Measurements from ENCODE around the gene KDSR.

Gene KDSR

DNA sequence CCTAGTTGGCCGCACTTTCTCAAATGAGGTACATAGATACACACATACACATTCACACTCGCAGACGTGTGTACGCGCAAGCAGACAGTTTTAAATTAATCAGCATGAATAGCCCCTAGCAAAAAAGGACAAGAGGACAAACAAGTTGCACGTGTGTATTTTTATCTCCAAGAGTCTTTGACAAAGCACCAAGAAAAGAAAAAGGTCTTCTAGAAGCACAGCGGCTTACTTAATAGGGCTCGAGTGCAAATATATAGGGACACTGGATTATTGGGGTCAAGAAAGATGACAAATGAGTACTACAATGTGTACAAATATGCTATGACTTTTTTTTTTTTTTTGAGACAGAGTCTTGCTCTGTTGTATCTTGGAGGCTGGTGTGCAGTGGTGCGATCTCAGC lies 45.7 kb downstream of the KDSR start:
- Histone ChIP-seq H3K4me3 (replicated peaks; ENCODE audit: insufficient read depth, low read length) (peak overlapping the region; percentile 58), H3K27me3 (ENCODE audit: insufficient read depth, poor library complexity, severe bottlenecking) (no peaks in the 10 kb centered on the region), H3K27ac (replicated peaks) (peak overlapping the region; percentile 96)
- TF ChIP-seq, protein P1, sequence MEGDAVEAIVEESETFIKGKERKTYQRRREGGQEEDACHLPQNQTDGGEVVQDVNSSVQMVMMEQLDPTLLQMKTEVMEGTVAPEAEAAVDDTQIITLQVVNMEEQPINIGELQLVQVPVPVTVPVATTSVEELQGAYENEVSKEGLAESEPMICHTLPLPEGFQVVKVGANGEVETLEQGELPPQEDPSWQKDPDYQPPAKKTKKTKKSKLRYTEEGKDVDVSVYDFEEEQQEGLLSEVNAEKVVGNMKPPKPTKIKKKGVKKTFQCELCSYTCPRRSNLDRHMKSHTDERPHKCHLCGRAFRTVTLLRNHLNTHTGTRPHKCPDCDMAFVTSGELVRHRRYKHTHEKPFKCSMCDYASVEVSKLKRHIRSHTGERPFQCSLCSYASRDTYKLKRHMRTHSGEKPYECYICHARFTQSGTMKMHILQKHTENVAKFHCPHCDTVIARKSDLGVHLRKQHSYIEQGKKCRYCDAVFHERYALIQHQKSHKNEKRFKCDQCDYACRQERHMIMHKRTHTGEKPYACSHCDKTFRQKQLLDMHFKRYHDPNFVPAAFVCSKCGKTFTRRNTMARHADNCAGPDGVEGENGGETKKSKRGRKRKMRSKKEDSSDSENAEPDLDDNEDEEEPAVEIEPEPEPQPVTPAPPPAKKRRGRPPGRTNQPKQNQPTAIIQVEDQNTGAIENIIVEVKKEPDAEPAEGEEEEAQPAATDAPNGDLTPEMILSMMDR (IDR thresholded peaks at IDR 0.05; ENCODE audit: insufficient read depth, low read length) = no peak
- no peak for TF ChIP-seq SPI1 (IDR thresholded peaks at IDR 0.05; ENCODE audit: borderline replicate concordance, low read depth)
- no peak for TF ChIP-seq POLR2AphosphoS5 (IDR thresholded peaks at IDR 0.05; ENCODE audit: low read depth)
- TF ChIP-seq REST (IDR thresholded peaks at IDR 0.05; ENCODE audit: insufficient replicate concordance, low read depth) = no peak
- TF ChIP-seq GABPA (IDR thresholded peaks at IDR 0.05; ENCODE audit: low read depth) = no peak
- DNase-seq (ENCODE audit: low read depth in 1 of 2, low spot score in 1 of 2) = no peak

- no peaks in the 10 kb centered on the region for H3K27me3 ChIP-seq (ENCODE audit: insufficient read depth, poor library complexity, severe bottlenecking)
- DNase-seq (ENCODE audit: low read depth in 1 of 2, low spot score in 1 of 2) = no peak
- peak overlapping the region; percentile 96 for H3K27ac ChIP-seq (replicated peaks)
- TF ChIP-seq SPI1 (IDR thresholded peaks at IDR 0.05; ENCODE audit: borderline replicate concordance, low read depth) (no peak), REST (IDR thresholded peaks at IDR 0.05; ENCODE audit: insufficient replicate concordance, low read depth) (no peak), POLR2AphosphoS5 (IDR thresholded peaks at IDR 0.05; ENCODE audit: low read depth) (no peak)
- TF ChIP-seq, protein P1 (IDR thresholded peaks at IDR 0.05; ENCODE audit: insufficient read depth, low read length) = no peak
- H3K4me3 ChIP-seq (replicated peaks; ENCODE audit: insufficient read depth, low read length) = peak overlapping the region; percentile 58
Observed at GRCh38 chr18:63320975-63321265, 46.1 kb downstream of the KDSR start.

GRCh38 chr18:63320123-63320974 lies 46.7 kb downstream of the KDSR start:
- TF ChIP-seq POLR2AphosphoS5 (IDR thresholded peaks at IDR 0.05; ENCODE audit: low read depth) = peak; percentile 74
- no peak for TF ChIP-seq GABPA (IDR thresholded peaks at IDR 0.05; ENCODE audit: low read depth)
- Histone ChIP-seq H3K27ac (replicated peaks) (peak overlapping the region; percentile 96), H3K4me3 (replicated peaks; ENCODE audit: insufficient read depth, low read length) (peak overlapping the region; percentile 58), H3K27me3 (ENCODE audit: insufficient read depth, poor library complexity, severe bottlenecking) (no peaks in the 10 kb centered on the region)
- DNase-seq (ENCODE audit: low read depth in 1 of 2, low spot score in 1 of 2) = peak; percentile 68 to 95

- peak within 1 kb of the TSS; percentile 96 for H3K27ac ChIP-seq (replicated peaks)
- H3K4me3 ChIP-seq (replicated peaks; ENCODE audit: insufficient read depth, low read length) = peak within 1 kb of the TSS; percentile 97
- DNase-seq (ENCODE audit: low read depth in 1 of 2, low spot score in 1 of 2) = peak in 1 of 2 experiments; percentile 72
- TF ChIP-seq, protein P1 (IDR thresholded peaks at IDR 0.05; ENCODE audit: insufficient read depth, low read length) = no peak
- peak; percentile 44; the same call in 1 of the 2 replicates for TF ChIP-seq POLR2AphosphoS5 (IDR thresholded peaks at IDR 0.05; ENCODE audit: low read depth)
- H3K27me3 ChIP-seq (ENCODE audit: insufficient read depth, poor library complexity, severe bottlenecking) = no peaks in the 10 kb centered on the region
Observed at GRCh38 chr18:63319383-63320122, 47.5 kb downstream of the KDSR start, which contains the start of gene BCL2. TSS of gene BCL2 (minus strand) at chr18:63319769.

Measured in HL-60 (cell line).